GM23338 (cell line): Measurements from ENCODE around the gene TRAF2. TPM values are rescaled to one million over a fixed set of nuclear protein-coding genes. Genes with fewer than 3 reads are reported as not detected.

Experiments
- ATAC-seq: fragments of 200-7000 bp; cut with Tn5 transposase; 3 replicates; pipeline ENCODE4 v1.9.1; 2020
- DNase-seq: peaks from one replicate; pipeline ENCODE4 v3.0.0-alpha.2; 2015; ENCODE audit warnings: low spot score
- H2AFZ ChIP-seq: fragments of 200-600 bp; sonication (generic); 2 replicates; pipeline ENCODE4 v1.8.0; 2016; ENCODE audit warnings: antibody characterized with exemption, mild to moderate bottlenecking, moderate library complexity
- H3F3A ChIP-seq: fragments of 200-600 bp; sonication (generic); replicated peaks from 2 replicates; pipeline ENCODE4 v1.8.0; 2017; ENCODE audit warnings: antibody characterized with exemption, mixed run types, low read depth
- H3K27ac ChIP-seq: fragments of 200-600 bp; sonication (generic); 2 replicates; pipeline ENCODE4 v1.6.1; 2016; ENCODE audit warnings: low read depth
- H3K27me3 ChIP-seq: fragments of 200-600 bp; sonication (generic); 2 replicates; pipeline ENCODE4 v1.8.0; 2016; ENCODE audit warnings: mild to moderate bottlenecking, mixed run types, moderate library complexity; ENCODE audit not compliant: insufficient read depth
- H3K36me3 ChIP-seq: fragments of 200-600 bp; sonication (generic); 2 replicates; pipeline ENCODE4 v1.8.0; 2016; ENCODE audit warnings: mild to moderate bottlenecking; ENCODE audit not compliant: insufficient read depth
- H3K4me1 ChIP-seq: fragments of 200-600 bp; sonication (generic); 2 replicates; pipeline ENCODE4 v1.8.0; 2016; ENCODE audit warnings: mild to moderate bottlenecking, moderate library complexity; ENCODE audit not compliant: insufficient read depth
- H3K4me2 ChIP-seq: fragments of 200-600 bp; sonication (generic); 2 replicates; pipeline ENCODE4 v1.7.1; 2017; ENCODE audit warnings: mixed run types
- H3K4me3 ChIP-seq: fragments of 200-600 bp; sonication (generic); 2 replicates; pipeline ENCODE4 v1.6.1; 2016; ENCODE audit warnings: mixed run types
- H3K79me2 ChIP-seq: fragments of 200-600 bp; sonication (generic); replicated peaks from 2 replicates; pipeline ENCODE4 v1.8.0; 2017; ENCODE audit warnings: mild to moderate bottlenecking; ENCODE audit not compliant: insufficient read depth
- H3K9me2 ChIP-seq: fragments of 200-600 bp; sonication (generic); 2 replicates; pipeline ENCODE4 v1.8.0; 2017; ENCODE audit not compliant: insufficient read depth
- H4K20me1 ChIP-seq: fragments of 200-600 bp; sonication (generic); replicated peaks from 2 replicates; pipeline ENCODE4 v1.8.0; 2017; ENCODE audit warnings: mild to moderate bottlenecking; ENCODE audit not compliant: insufficient read depth
- H3K27ac Mint-ChIP-seq: 2 replicates; pipeline ENCODE4 v1.8.0; 2020; ENCODE audit warnings: inconsistent platforms, mild to moderate bottlenecking, moderate library complexity, mixed read lengths
- H3K27me3 Mint-ChIP-seq: 3 replicates; pipeline ENCODE4 v1.8.0; 2022; ENCODE audit warnings: low read depth, mild to moderate bottlenecking, moderate library complexity, mixed read lengths, inconsistent platforms; ENCODE audit not compliant: insufficient read depth, poor library complexity
- H3K36me3 Mint-ChIP-seq: 3 replicates; pipeline ENCODE4 v1.8.0; 2021; ENCODE audit warnings: low read depth, mild to moderate bottlenecking, inconsistent platforms, moderate library complexity, mixed read lengths
- H3K4me1 Mint-ChIP-seq: 3 replicates; pipeline ENCODE4 v1.8.0; 2020; ENCODE audit warnings: mild to moderate bottlenecking, inconsistent platforms, mixed read lengths
- H3K4me3 Mint-ChIP-seq: 3 replicates; pipeline ENCODE4 v1.8.0; 2021; ENCODE audit warnings: moderate library complexity, mild to moderate bottlenecking, inconsistent platforms, mixed read lengths
- H3K9me3 Mint-ChIP-seq: 3 replicates; pipeline ENCODE4 v1.8.0; 2020; ENCODE audit warnings: moderate library complexity, mild to moderate bottlenecking, inconsistent platforms, mixed read lengths
- CREB1 ChIP-seq: fragments of 250-450 bp; sonication (Bioruptor Pico); IDR thresholded peaks from 2 replicates; pipeline ENCODE4 v1.5.0; 2020; ENCODE audit warnings: low read depth, mild to moderate bottlenecking, moderate library complexity
- CTCF ChIP-seq, 2 experiments: fragments of 200-600 bp in 1 of 2; sonication (generic) in 1 of 2; conservative IDR thresholded peaks; 2 replicates each; pipeline versions ENCODE4 v1.5.1 to v1.6.1; 2016 to 2017; ENCODE audit warnings: antibody characterized with exemption in 2 of 2, low read depth in 2 of 2, mild to moderate bottlenecking in 2 of 2, moderate library complexity in 1 of 2
- ETS1 ChIP-seq: IDR thresholded peaks from 2 replicates; pipeline ENCODE4 v1.6.1; 2016; ENCODE audit warnings: antibody characterized with exemption
- EZH2 ChIP-seq: fragments of 200-600 bp; sonication (generic); IDR thresholded peaks from one replicate; pipeline ENCODE4 v1.8.0; 2017; ENCODE audit warnings: antibody characterized with exemption, mild to moderate bottlenecking, low read depth; ENCODE audit not compliant: unreplicated experiment
- EZH2phosphoT487 ChIP-seq: fragments of 200-600 bp; sonication (generic); IDR thresholded peaks from one replicate; pipeline ENCODE4 v1.8.1; 2018; ENCODE audit warnings: antibody characterized with exemption; ENCODE audit not compliant: unreplicated experiment
- JUNB ChIP-seq: IDR thresholded peaks from one replicate; pipeline ENCODE4 v1.6.1; 2016; ENCODE audit warnings: antibody characterized with exemption; ENCODE audit not compliant: unreplicated experiment
- NANOG ChIP-seq: IDR thresholded peaks from 2 replicates; pipeline ENCODE4 v1.6.1; 2016; ENCODE audit warnings: antibody characterized with exemption, borderline replicate concordance
- POLR2AphosphoS5 ChIP-seq: IDR thresholded peaks from 2 replicates; pipeline ENCODE4 v1.6.1; 2016; ENCODE audit warnings: antibody characterized with exemption, low read depth
- REST ChIP-seq: IDR thresholded peaks from one replicate; pipeline ENCODE4 v1.6.1; 2018; ENCODE audit warnings: antibody characterized with exemption; ENCODE audit not compliant: unreplicated experiment
- STAT1 ChIP-seq: IDR thresholded peaks from one replicate; pipeline ENCODE4 v1.6.1; 2016; ENCODE audit warnings: antibody characterized with exemption; ENCODE audit not compliant: unreplicated experiment
- ZNF114 ChIP-seq: fragments of 250-450 bp; sonication (Bioruptor Pico); IDR thresholded peaks from 2 replicates; pipeline ENCODE4 v1.5.0; 2020; ENCODE audit warnings: mild to moderate bottlenecking, moderate library complexity
- ZNF331 ChIP-seq: fragments of 250-450 bp; sonication (Bioruptor Pico); IDR thresholded peaks from 2 replicates; pipeline ENCODE4 v1.5.0; 2020; ENCODE audit warnings: low read depth, mild to moderate bottlenecking, moderate library complexity
- ZNF462 ChIP-seq: fragments of 250-450 bp; sonication (Bioruptor Pico); IDR thresholded peaks from 2 replicates; pipeline ENCODE4 v1.5.0; 2020; ENCODE audit warnings: mild to moderate bottlenecking, moderate library complexity
- polyA plus RNA-seq: library from polyadenylated mRNA; unstranded; fragments of >200 nt; fragmentation: Nextera tagmentation; extraction: Ambion mirVana; gene quantifications from 2 replicates; pipeline ENCODE4 v1.2.1, GENCODE V29; 2016
- total RNA-seq: library from RNA; depleted of rRNA; stranded (reverse); fragments of >200 nt; shearing (Covaris generic); gene quantifications from 2 replicates; pipeline ENCODE4 v1.2.3, GENCODE V29; 2014

TRAF2 gene
- total and polyA plus RNA-seq, 2 experiments from 2014 or later = 25.4 to 39.9 TPM

- ATAC-seq = no peak
- no peak for DNase-seq
Measured at GRCh38 chr9:136926749-136927148, 40.4 kb downstream of the TRAF2 start.

More at GRCh38 chr9:136926749-136927148, 40.4 kb downstream of the TRAF2 start:
- H3K4me1 Mint-ChIP-seq = no peaks in the 10 kb centered on the region
- no peaks in the 10 kb centered on the region for H3K9me2 ChIP-seq
- 0 out of 2 replicates have a peak, but pooled peaks cover 5% of the 10 kb centered on the region for H3F3A ChIP-seq
- no peaks in the 10 kb centered on the region for H3K4me1 ChIP-seq
- no peak overlapping the region for H3K4me2 ChIP-seq
- H3K27me3 Mint-ChIP-seq = peaks cover 5% of the 10 kb centered on the region
- H3K9me3 Mint-ChIP-seq = no peaks in the 10 kb centered on the region; the same call in 2 of the 3 replicates
- 0 out of 2 replicates have a peak, but pooled peaks cover 3% of the 10 kb centered on the region for H4K20me1 ChIP-seq
- H3K36me3 ChIP-seq = peaks cover 3% of the 10 kb centered on the region; the same call in 1 of the 2 replicates
- no peak overlapping the region for H3K27ac Mint-ChIP-seq
- H3K27ac ChIP-seq = no peak overlapping the region
- no peaks in the 10 kb centered on the region for H3K27me3 ChIP-seq
- H3K4me3 ChIP-seq = no peak overlapping the region
- no peak overlapping the region; the same call in 2 of the 3 replicates for H3K4me3 Mint-ChIP-seq
- TF ChIP-seq EZH2 (no peak), POLR2AphosphoS5 (no peak), EZH2phosphoT487 (no peak), ZNF331 (CRISPR knock-in tag) (no peak), CREB1 (no peak), STAT1 (no peak), ZNF462 (CRISPR knock-in tag) (no peak), REST (no peak), ETS1 (no peak), JUNB (no peak), ZNF114 (CRISPR knock-in tag) (no peak), CTCF (conservative IDR thresholded peaks at IDR 0.05; ENCODE audit: low read depth in 2 of 2) (no peak), NANOG (no peak)
- 0 out of 2 replicates have a peak, but pooled peaks cover 4% of the 10 kb centered on the region for H3K79me2 ChIP-seq
- no peak overlapping the region for H2AFZ ChIP-seq
- peaks cover 46% of the 10 kb centered on the region for H3K36me3 Mint-ChIP-seq
